ENCODE data around the gene COMMD2.

The COMMD2 gene

GRCh38 chr3:149752051-149752787 is at the start of gene COMMD2:
TSS of gene COMMD2 (minus strand) at chr3:149752489. CDS start at chr3:149752444, 45 bp downstream.
- DNase-seq = peak; percentile 95 to 96

GRCh38 chr3:149801639-149802038 is 49.4 kb upstream of the COMMD2 start:
- DNase-seq = no peak

GRCh38 chr3:149801195-149801594 is 48.9 kb upstream of the COMMD2 start:
- no peak for DNase-seq

- no peak for DNase-seq
Observed at GRCh38 chr3:149800693-149801092, 48.4 kb upstream of the COMMD2 start.

GRCh38 chr3:149796026-149796425 is 43.7 kb upstream of the COMMD2 start:
- no peak for DNase-seq

GRCh38 chr3:149792452-149793270 is 40.4 kb upstream of the COMMD2 start, which contains the start of gene ANKUB1:
TSS of gene ANKUB1 (minus strand) at chr3:149792554. CDS start at chr3:149792366, 188 bp downstream.
- DNase-seq = no peak

GRCh38 chr3:149790698-149791097 is 38.4 kb upstream of the COMMD2 start:
- DNase-seq = no peak

- no peak for DNase-seq
Observed at GRCh38 chr3:149790268-149790667, 38.0 kb upstream of the COMMD2 start.

- DNase-seq = no peak
Observed at GRCh38 chr3:149784064-149784704, 31.9 kb upstream of the COMMD2 start.

GRCh38 chr3:149783576-149783975 is 31.3 kb upstream of the COMMD2 start:
- DNase-seq = no peak

- no peak for DNase-seq
Observed at GRCh38 chr3:149781741-149782140, 29.5 kb upstream of the COMMD2 start.

GRCh38 chr3:149781211-149781610 is 28.9 kb upstream of the COMMD2 start:
- no peak for DNase-seq

- DNase-seq = no peak
Observed at GRCh38 chr3:149777414-149778214, 25.3 kb upstream of the COMMD2 start.

GRCh38 chr3:149776170-149776569 is 23.9 kb upstream of the COMMD2 start:
- no peak for DNase-seq

GRCh38 chr3:149772861-149773260 is 20.6 kb upstream of the COMMD2 start:
- no peak for DNase-seq

- DNase-seq = peak; percentile 43 to 56
Observed at GRCh38 chr3:149771652-149772271, 19.5 kb upstream of the COMMD2 start.

GRCh38 chr3:149770246-149770645 is 18.0 kb upstream of the COMMD2 start:
- DNase-seq = no peak

GRCh38 chr3:149768704-149769103 is 16.4 kb upstream of the COMMD2 start:
- no peak for DNase-seq

GRCh38 chr3:149767720-149768119 is 15.4 kb upstream of the COMMD2 start:
- no peak for DNase-seq

GRCh38 chr3:149765762-149766334 is 13.6 kb upstream of the COMMD2 start:
- no peak for DNase-seq

- DNase-seq = no peak
Observed at GRCh38 chr3:149764302-149764701, 12.0 kb upstream of the COMMD2 start.

All from SHP77 (cell line).